HG03280 (cell line): ENCODE data around the gene CDK16.

Experiments
- ATAC-seq: cut with Tn5 transposase; IDR thresholded peaks from one replicate; pipeline ENCODE4 v1.9.1; 2021; ENCODE audit warnings: mild to moderate bottlenecking, moderate library complexity; ENCODE audit not compliant: unreplicated experiment

CDK16 gene

DNA sequence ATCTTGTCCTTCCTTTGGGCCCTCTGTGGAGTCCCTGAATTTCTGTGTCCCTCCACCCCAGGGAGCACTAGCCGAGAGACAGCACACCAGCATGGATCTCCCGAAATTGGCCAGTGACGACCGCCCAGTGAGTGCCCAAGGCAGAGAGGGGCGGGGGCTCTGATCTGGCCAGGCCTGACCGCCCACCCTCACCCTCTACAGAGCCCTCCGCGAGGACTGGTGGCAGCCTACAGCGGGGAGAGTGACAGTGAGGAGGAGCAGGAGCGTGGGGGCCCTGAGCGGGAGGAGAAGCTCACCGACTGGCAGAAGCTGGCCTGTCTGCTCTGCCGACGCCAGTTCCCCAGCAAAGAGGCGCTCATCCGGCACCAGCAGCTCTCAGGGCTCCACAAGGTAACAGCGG is 33.2 kb upstream of the CDK16 start:
- no peak for ATAC-seq

GRCh38 chrX:47186096-47186740 is 32.3 kb upstream of the CDK16 start:
- no peak for ATAC-seq

GRCh38 chrX:47187106-47187677 is 31.3 kb upstream of the CDK16 start:
- ATAC-seq, result no peak

DNA sequence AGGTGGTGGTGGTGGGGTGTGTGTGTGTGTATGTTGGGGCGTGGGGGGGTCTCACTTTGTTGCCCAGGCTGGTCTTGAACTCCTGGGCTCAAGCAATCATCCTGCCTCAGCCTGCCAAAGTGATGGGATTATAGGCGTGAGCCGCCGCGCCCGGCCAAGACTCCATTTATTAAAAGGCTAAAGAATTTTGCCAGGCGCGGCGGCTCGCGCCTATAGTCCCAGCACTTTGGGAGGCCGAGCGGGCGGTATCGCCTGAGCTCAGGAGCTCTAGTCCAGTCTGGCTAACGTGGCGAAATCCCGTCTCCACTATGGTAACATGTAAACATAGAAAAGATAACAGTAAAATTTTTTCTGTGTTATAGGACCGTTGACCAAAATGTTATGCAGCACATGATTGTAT is 28.6 kb upstream of the CDK16 start:
- no peak for ATAC-seq

DNA sequence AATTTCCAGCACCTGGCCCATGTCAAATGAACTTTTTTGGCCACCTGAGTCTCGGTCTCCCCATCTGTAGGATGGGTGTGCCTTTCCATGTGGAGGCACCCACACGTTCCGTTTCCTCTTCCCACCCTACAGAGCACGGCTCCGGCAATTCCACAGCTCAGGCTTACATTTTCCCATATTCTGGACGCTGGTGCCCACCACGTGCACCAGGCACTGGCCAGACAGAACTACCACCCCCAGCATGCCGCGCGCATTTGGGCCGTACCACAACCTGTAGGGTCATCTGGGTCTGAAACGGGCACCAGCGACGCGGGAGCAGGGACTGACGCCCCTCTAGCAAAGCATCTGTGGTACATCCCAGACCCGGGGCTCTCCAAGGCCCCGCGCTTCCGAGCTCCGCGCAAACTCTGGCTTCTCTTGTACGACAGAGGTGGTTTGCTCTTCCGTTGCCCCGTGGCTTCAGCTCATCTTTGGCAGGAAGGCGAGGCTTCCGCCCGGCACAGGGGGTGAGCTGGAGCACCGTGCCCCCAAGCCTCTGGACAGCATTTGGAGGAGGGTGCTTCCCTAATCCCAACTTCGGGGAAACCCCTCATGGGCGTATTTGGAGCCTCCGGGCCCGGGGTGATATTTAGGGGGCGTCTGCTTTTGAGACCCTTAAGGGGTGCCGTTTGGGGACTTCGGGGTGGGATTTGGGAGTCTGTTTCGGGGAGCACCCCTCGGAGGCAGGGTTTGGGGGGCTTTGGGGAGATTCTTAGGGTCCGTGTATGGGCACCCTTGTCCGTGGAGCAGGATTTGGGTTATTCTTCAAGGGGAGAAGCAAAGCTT is 27.8 kb upstream of the CDK16 start:
- ATAC-seq, result peak; percentile 66

DNA sequence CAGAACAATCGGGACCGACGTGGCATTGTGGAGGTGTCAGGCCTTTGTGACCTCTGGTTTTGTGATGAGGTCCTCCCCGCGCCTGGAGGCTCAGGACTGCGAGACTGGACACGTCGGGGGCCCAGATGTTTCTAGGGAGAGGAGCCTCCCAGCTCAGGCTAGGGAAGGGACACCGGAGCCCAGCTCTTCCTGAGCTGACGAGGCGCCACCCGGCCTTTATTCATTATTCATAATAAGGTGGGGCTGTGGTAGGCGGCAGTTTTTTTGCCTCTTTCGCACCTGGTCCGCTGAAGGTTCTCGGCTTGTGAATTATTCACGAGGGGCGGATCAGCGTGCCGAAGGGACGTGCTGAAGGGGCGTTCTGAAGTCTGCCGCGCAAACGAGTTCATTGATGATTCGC is 27.1 kb upstream of the CDK16 start:
- ATAC-seq, result no peak

DNA sequence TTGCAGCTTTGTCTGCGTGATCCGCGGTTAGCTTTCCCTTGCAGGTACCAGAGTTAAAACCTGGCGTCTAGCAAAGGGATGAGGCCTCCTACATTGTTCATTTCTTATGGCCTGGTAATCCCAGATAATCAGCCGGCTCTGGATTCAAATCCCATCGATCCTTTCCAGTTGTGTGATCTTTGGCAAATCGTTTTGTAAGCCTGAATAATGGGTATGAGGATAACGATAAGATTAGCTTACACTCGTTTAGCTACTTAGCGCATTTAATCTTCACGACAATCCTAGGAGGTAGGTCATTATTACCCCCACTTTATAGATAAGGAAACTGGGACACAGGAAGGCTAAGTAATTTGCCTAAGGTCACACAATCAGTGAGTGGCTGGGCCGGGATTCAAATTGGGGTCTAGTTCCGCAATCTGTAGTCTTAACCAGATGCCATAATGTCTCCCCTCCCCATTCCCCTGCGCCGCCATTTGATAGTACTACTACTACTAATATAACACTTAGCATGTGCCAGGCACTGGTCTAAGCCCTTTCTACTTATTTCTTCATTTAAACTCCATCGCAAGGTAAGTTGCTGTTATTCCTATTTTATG is 26.6 kb upstream of the CDK16 start:
- no peak for ATAC-seq

DNA sequence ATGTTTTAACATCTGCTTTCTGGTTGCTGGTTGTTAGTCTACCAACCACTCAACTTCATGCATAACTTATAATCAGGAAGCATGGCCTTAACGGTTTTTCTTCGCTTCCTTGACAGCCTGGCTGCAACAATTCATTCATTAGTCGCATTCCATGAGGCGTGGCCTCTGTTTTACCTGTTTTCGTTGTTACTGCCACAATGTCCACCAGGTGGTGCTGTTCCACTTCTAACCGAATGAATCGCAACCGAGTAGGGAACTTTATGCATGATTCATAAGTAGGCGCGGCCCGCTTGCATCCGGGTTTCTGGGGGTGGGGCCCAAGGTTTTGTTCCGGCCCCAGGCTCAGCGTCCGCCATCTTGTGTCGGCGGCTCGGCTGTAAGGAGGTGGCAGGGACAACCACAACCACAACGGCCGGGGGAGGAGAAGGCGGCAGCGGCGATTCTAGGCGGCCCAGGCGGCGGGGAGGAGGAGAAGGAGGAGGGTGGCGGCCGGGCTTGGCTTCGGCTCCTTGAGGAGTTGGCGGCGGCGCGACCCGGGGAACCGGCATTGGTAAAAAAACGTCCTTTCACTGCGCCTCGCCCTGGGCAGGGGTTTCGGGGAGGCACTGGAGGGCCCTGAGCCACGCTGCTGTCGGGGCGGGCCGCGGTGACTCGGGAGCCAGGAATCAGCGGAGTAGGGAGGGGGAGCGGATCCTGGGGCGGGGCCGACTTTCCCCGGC is 24.8 kb upstream of the CDK16 start, which contains the start of gene UBA1:
Gene UBA1, plus strand, starts transcription at position 355 of the 719 bp plus-strand sequence. CDS start 4,974 bp downstream, outside the sequence.
- ATAC-seq, result peak; percentile 68

DNA sequence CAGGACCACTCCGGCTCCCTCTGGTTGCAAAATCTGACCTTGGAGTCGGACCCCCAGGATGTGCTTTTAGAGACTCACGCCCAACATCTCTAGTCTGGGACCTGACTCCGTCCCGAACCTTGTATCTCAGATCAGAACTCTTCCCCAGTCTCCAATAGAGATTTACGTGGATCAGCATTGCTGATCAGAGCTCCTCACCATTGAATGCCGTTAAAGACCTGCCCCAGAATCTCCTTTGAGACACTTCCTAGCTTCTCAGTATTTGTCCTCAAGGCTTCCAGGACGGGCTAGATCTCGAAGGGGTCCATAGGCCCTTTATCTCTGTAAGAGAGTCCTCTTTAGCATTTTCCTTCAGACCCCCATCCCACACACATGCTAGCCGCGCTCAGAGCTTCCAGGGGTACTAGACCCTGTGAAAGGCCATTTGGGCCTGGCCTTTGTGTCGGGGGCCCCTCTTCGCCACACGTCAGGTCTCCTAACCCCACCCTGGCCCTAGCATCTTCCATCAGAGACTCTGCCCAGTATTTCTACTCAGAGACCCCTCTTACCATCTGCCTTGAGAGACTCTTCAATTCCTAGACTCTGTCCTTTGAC is 24.2 kb upstream of the CDK16 start:
- ATAC-seq, result no peak

DNA sequence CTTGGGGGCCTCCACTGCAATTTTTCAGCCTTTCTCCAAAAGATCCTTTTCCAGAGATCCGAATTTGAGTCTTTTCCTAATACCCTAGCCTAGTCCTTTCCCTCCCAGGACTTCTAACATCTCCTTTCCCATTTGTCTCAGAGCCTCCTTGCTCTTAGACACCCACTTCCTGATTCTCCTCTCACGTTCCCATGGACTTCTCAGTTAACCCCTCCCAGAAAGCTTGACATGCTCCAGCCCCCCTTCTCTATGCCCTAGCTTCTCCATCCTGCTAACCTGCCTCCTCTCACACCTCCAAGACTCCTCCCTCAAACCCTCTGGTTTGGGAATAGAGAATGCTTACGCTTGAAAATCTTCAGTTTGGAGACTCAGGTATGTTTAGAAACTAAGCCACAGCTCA is 22.4 kb upstream of the CDK16 start:
- no peak for ATAC-seq

- ATAC-seq, result no peak
These were observed 21.0 kb upstream of the CDK16 start for GRCh38 chrX:47197526-47197925.

DNA sequence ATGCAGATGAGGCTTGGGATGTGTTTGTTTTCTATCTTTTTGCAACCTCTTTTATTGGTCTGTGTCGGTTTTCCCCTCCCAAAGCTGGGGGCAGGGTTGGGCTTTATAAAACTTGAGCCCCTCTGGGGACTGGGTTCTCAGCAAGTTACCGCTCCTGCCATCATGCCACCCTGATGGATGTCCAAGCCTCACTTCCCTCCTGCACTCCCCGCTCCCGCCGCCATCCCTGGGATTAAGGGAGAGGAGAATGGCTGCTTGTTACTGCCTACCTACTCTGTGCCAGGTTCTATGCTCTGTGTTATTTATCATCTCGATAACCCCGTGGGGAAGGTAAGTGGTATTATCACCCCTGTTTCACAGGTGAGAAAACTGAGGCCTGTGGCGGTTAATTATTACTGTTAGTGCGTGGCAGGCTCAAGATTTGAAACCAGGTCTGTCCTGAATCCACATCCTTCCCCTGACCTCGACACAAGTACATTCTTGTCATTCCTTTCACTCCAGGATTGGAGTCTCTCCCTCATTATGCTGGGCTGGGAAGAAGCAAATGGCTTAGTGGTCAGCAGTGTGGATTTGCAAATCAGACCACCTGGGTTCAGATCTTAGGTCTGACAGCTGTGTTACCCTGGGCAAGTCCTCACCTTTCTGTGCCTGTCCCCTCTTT is 20.3 kb upstream of the CDK16 start:
- ATAC-seq, result no peak

DNA sequence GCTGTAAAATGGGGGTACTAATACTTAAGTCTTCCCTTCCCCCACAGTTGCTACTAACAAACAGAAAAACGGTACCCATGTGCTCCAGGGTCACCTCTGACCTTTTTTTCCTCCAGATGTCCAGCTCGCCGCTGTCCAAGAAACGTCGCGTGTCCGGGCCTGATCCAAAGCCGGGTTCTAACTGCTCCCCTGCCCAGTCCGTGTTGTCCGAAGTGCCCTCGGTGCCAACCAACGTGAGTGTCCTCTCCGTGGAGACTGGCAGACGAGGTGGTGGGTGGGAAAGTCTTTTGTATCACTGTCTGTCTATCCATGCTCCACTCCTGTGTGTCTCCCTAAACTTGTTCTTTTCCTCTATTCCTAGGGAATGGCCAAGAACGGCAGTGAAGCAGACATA is 19.8 kb upstream of the CDK16 start:
- no peak for ATAC-seq

GRCh38 chrX:47199286-47199685 is 19.2 kb upstream of the CDK16 start:
- ATAC-seq, result no peak

DNA sequence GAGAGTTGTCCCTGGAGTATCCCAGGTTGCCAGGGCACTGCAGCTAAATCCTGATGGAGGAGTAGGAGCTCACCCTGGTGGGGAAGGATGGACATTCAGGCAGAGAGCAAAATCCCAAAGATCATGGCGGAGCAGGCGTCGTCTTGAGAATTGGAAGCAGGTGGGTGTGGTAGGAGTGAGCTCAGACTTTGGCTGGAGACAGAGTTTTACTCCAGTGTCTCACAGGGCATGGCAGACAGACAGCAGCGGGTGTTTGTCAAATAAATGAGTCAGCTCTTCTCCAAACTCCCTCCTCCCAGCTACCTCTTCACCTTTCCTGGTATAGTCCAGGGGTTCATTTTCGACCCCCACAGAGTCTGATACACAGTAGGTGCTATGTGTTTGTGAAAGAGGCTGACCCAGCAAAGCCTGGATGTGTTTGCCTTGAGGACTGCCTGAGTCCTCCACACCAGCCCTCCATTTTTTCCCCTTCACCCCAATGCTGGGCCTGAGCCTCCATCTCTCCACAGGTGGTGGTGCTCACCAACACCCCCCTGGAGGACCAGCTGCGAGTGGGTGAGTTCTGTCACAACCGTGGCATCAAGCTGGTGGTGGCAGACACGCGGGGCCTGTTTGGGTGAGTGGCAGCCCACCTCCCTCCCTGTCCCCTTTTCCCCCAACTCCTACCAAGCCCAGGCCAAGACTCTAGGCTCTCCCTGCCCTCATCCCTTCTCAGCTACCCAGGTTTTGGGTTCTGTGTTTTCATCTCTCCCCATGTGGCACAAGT is 17.9 kb upstream of the CDK16 start:
- ATAC-seq, result no peak

DNA sequence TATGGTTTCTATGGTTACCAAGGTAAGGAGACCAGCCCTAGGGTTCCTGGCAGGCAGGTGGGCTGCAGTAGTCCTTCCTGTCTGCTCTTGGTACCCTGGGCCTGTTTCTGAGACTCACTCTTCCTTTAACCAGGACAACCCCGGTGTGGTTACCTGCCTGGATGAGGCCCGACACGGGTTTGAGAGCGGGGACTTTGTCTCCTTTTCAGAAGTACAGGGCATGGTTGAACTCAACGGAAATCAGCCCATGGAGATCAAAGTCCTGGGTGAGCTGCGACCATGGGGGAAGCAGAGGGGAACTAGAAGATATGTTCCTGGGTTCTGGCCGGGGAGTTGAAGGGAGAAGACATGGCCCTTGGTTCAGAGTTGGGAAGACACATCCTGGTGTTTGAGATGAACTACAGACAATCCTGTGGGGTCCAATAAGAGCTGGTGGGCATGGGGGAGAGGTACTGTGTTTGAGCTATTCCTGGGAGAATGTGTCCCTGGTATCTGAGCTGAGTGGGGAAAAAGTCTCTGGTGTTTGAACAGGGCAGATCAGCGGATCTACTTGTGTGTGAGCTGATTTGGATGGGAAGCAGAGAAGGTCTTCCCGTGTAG is 17.0 kb upstream of the CDK16 start:
- ATAC-seq, result no peak

GRCh38 chrX:47202316-47202715 is 16.2 kb upstream of the CDK16 start:
- ATAC-seq, result no peak

DNA sequence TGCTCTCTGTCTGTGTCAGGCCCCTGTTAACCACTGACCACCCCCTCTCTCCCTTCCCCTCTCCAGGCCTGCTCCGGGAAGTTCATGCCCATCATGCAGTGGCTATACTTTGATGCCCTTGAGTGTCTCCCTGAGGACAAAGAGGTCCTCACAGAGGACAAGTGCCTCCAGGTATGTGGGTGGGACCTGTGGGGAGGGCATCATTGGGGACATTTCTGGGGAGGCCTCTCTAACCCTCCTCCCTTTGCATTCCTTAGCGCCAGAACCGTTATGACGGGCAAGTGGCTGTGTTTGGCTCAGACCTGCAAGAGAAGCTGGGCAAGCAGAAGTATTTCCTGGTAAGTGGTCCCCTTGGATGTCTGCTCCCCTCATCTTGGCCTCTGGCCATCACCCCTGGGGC is 15.6 kb upstream of the CDK16 start:
- no peak for ATAC-seq

- no peak for ATAC-seq
These were observed 13.5 kb upstream of the CDK16 start for GRCh38 chrX:47204970-47205369.
